SK-N-SH (cell line): ENCODE measurements around the gene SENP5. TPM values are rescaled to one million over a fixed set of nuclear protein-coding genes. Genes with fewer than 3 reads are reported as not detected.
A peak's percentile ranks its signal among the peaks of the same experiment; 100 is the strongest.
"Not testable (repeated sequence)": the region's sequence is repeated elsewhere in the genome, so short reads cannot be mapped to it uniquely, and the experiment has no call there.

Source experiments
- CTCF ChIA-PET: fragments of 300-600, 350-600 bp; formaldehyde crosslinking; extraction: SDS; loops from one replicate; lab custom pipeline; 2021; lab: Yijun Ruan, JAX
- POLR2A ChIA-PET: fragments of 350-600 bp; sonication (Branson Sonifier 250); formaldehyde crosslinking; extraction: SDS; loops from one replicate; lab custom pipeline; 2020; ENCODE audit warnings: antibody characterized with exemption, inconsistent platforms; lab: Yijun Ruan, JAX
- DNase-seq: peaks from one replicate; pipeline ENCODE4 v3.0.0; 2012
- H2AFZ ChIP-seq: fragments of 200-600 bp; sonication (generic); 2 replicates; pipeline ENCODE4 v1.8.1; 2016; ENCODE audit warnings: antibody characterized with exemption, mild to moderate bottlenecking, low read depth
- H3F3A ChIP-seq: fragments of 200-600 bp; sonication (generic); replicated peaks from 2 replicates; pipeline ENCODE3; 2016; ENCODE audit warnings: antibody characterized with exemption, mild to moderate bottlenecking; ENCODE audit not compliant: insufficient read depth
- H3K27ac ChIP-seq, 2 experiments: fragments of 200-500 bp in 1 of 2; fragments of 200-600 bp in 1 of 2; sonication (Bioruptor generic) in 1 of 2; sonication (generic), shearing (Covaris generic) in 1 of 2; 2 replicates each; pipeline versions ENCODE4 v1.5.1 to v1.6.1; 2014 to 2016; ENCODE audit warnings: low read depth in 2 of 2, inconsistent platforms in 1 of 2, low read length in 1 of 2, mild to moderate bottlenecking in 1 of 2, mixed read lengths in 1 of 2
- H3K27me3 ChIP-seq: fragments of 200-600 bp; sonication (generic), shearing (Covaris generic); 2 replicates; pipeline ENCODE4 v1.6.1; 2016; ENCODE audit warnings: mixed run types; ENCODE audit not compliant: insufficient read depth
- H3K36me3 ChIP-seq, 2 experiments: fragments of 200-500 bp in 1 of 2; fragments of 200-600 bp in 1 of 2; sonication (Bioruptor generic) in 1 of 2; sonication (generic) in 1 of 2; replicated peaks in 1 of 2; 2 replicates each; pipeline versions ENCODE3 to v1.5.1; 2014 to 2016; ENCODE audit warnings: low read length in 1 of 2, mild to moderate bottlenecking in 1 of 2; ENCODE audit not compliant: insufficient read depth in 2 of 2, control insufficient read depth in 1 of 2
- H3K4me1 ChIP-seq, 2 experiments: fragments of 200-500 bp in 1 of 2; fragments of 200-600 bp in 1 of 2; sonication (Bioruptor generic) in 1 of 2; sonication (generic), shearing (Covaris generic) in 1 of 2; 2 replicates each; pipeline versions ENCODE4 v1.5.1 to v1.6.1; 2014 to 2016; ENCODE audit warnings: low read depth in 1 of 2, low read length in 1 of 2, mixed run types in 1 of 2; ENCODE audit not compliant: insufficient read depth in 2 of 2, control insufficient read depth in 1 of 2
- H3K4me2 ChIP-seq: fragments of 200-600 bp; sonication (generic), shearing (Covaris generic); 2 replicates; pipeline ENCODE4 v1.6.1; 2017; ENCODE audit warnings: mixed run types
- H3K4me3 ChIP-seq, 2 experiments: fragments of 200-500 bp in 1 of 2; fragments of 200-600 bp in 1 of 2; sonication (Bioruptor generic) in 1 of 2; sonication (generic), shearing (Covaris generic) in 1 of 2; 2 replicates each; pipeline versions ENCODE4 v1.5.1 to v1.8.1; 2014 to 2016; ENCODE audit warnings: low read depth in 2 of 2, inconsistent platforms in 1 of 2, low read length in 1 of 2, mild to moderate bottlenecking in 1 of 2, mixed read lengths in 1 of 2, moderate library complexity in 1 of 2
- H3K79me2 ChIP-seq: fragments of 200-600 bp; sonication (generic); 2 replicates; pipeline ENCODE4 v1.8.1; 2017; ENCODE audit warnings: mild to moderate bottlenecking; ENCODE audit not compliant: insufficient read depth
- H3K9ac ChIP-seq: fragments of 200-600 bp; sonication (generic); 2 replicates; pipeline ENCODE4 v1.6.1; 2017; ENCODE audit warnings: mixed run types
- H3K9me2 ChIP-seq: fragments of 200-600 bp; sonication (generic); 2 replicates; pipeline ENCODE4 v1.6.1; 2017; ENCODE audit warnings: mixed run types
- H3K9me3 ChIP-seq: fragments of 200-600 bp; sonication (generic); 2 replicates; pipeline ENCODE4 v1.6.1; 2017; ENCODE audit warnings: mixed run types, mild to moderate bottlenecking, moderate library complexity
- H4K20me1 ChIP-seq: fragments of 200-600 bp; sonication (generic); 2 replicates; pipeline ENCODE4 v1.6.1; 2017; ENCODE audit warnings: mild to moderate bottlenecking, mixed run types; ENCODE audit not compliant: insufficient read depth
- CTCF ChIP-seq: fragments of 200-600 bp; sonication (generic); IDR thresholded peaks from 2 replicates; pipeline ENCODE4 v1.6.1; 2017; ENCODE audit warnings: antibody characterized with exemption, mild to moderate bottlenecking, moderate library complexity
- EZH2phosphoT487 ChIP-seq: fragments of 200-600 bp; sonication (generic); IDR thresholded peaks from 2 replicates; pipeline ENCODE4 v1.6.1; 2017; ENCODE audit warnings: low read depth, mixed run types, mild to moderate bottlenecking, antibody characterized with exemption, moderate library complexity, borderline replicate concordance
- GATA2 ChIP-seq: sonication (generic); formaldehyde crosslinking; IDR thresholded peaks from 2 replicates; pipeline ENCODE4 v1.5.0; 2020; ENCODE audit warnings: mild to moderate bottlenecking, missing genetic modification reagents
- PBX3 ChIP-seq: IDR thresholded peaks from 2 replicates; pipeline ENCODE4; 2012
- POLR2AphosphoS5 ChIP-seq: IDR thresholded peaks from 2 replicates; pipeline ENCODE4 v1.6.1; 2012; ENCODE audit warnings: low read depth, low read length
- RAD21 ChIP-seq: IDR thresholded peaks from 2 replicates; pipeline ENCODE4 v1.6.1; 2012; ENCODE audit warnings: mild to moderate bottlenecking, low read length
- RFX5 ChIP-seq: IDR thresholded peaks from 2 replicates; pipeline ENCODE4 v1.6.1; 2012; ENCODE audit warnings: mild to moderate bottlenecking, improper control_type of control experiment, low read length
- SIN3A ChIP-seq: IDR thresholded peaks from 2 replicates; pipeline ENCODE4 v1.6.1; 2012; ENCODE audit warnings: low read depth, mild to moderate bottlenecking, low read length, moderate library complexity, borderline replicate concordance
- SMC3 ChIP-seq: IDR thresholded peaks from 2 replicates; pipeline ENCODE4 v1.6.1; 2012; ENCODE audit warnings: low read depth, low read length, improper control_type of control experiment
- TAF1 ChIP-seq: IDR thresholded peaks from 2 replicates; pipeline ENCODE4 v1.6.1; 2012; ENCODE audit warnings: low read depth, mild to moderate bottlenecking, low read length, moderate library complexity, borderline replicate concordance
- TEAD4 ChIP-seq: IDR thresholded peaks from 2 replicates; pipeline ENCODE4 v1.4.0; 2012; ENCODE audit warnings: mild to moderate bottlenecking, borderline replicate concordance; ENCODE audit not compliant: insufficient read depth
- YY1 ChIP-seq: IDR thresholded peaks from 2 replicates; pipeline ENCODE4 v1.4.0; 2012; ENCODE audit warnings: low read depth, mild to moderate bottlenecking
- WGBS: methylation state at CpG from one replicate; pipeline ENCODE4 v1.1.6; 2017; ENCODE audit warnings: low lambda C conversion rate; 5-methylcytosine and 5-hydroxymethylcytosine counted together
- polyA plus RNA-seq, 3 experiments: library from polyadenylated mRNA; depleted of rRNA; stranded (reverse); fragments of >200 nt; gene quantifications; 2 replicates each; pipeline ENCODE4 v1.2.3, GENCODE V29; 2012

SENP5 gene
- polyA plus RNA-seq, 1 of the 3 experiments (the other 2 are of a cell fraction), result 7.5 TPM

- Histone ChIP-seq H3K9ac (no peak overlapping the region), H3K9me2 (no peaks in the 10 kb centered on the region), H3K4me2 (no peak overlapping the region), H3K79me2 (no peaks in the 10 kb centered on the region), H3K4me1 (no peaks in the 10 kb centered on the region), H3K27me3 (no peaks in the 10 kb centered on the region), H3K9me3 (no peaks in the 10 kb centered on the region), H3K4me3 (no peak overlapping the region), H2AFZ (no peak overlapping the region), H3F3A (peaks cover 3% of the 10 kb centered on the region), H3K27ac (no peak overlapping the region), H4K20me1 (no peaks in the 10 kb centered on the region), H3K36me3 (no peaks in the 10 kb centered on the region)
- peak; percentile 70 for DNase-seq
- TF ChIP-seq GATA2 (no peak), CTCF (peak; percentile 74), RFX5 (no peak), YY1 (peak; percentile 27; the same call in 1 of the 2 replicates), SMC3 (peak; percentile 44), POLR2AphosphoS5 (no peak), TAF1 (no peak), SIN3A (no peak), EZH2phosphoT487 (no peak), PBX3 (no peak), RAD21 (peak; percentile 66), TEAD4 (no peak)
- CTCF ChIA-PET, result interaction anchor here (0.6 to 2.2 kb wide), 9 partner anchors 12 to 1514 kb away, joined by 3 to 12 read pairs (median 3); partner anchors contain the start of gene NCBP2
- 58% methylated on average over 3 of the region's 3 CpGs for WGBS
- POLR2A ChIA-PET, result interaction anchor here (1.4 kb wide), 1 partner anchor 30 kb away, joined by 3 read pairs; the partner anchor contains the start of gene SENP5
Observed at GRCh38 chr3:196837819-196838420, 29.8 kb upstream of the SENP5 start.

GRCh38 chr3:196839351-196839750 is 28.4 kb upstream of the SENP5 start:
- DNase-seq, H3K9me3 ChIP-seq, H3K27ac ChIP-seq, H3K4me3 ChIP-seq, H2AFZ ChIP-seq, H4K20me1 ChIP-seq, H3K9me2 ChIP-seq, H3K36me3 ChIP-seq, POLR2A ChIA-PET, H3K4me2 ChIP-seq, H3K9ac ChIP-seq, CTCF ChIA-PET, H3K79me2 ChIP-seq, H3K27me3 ChIP-seq, H3F3A ChIP-seq, H3K4me1 ChIP-seq: not testable (repeated sequence)
- WGBS, result 90% methylated on average over 5 of the region's 6 CpGs
